ENCODE measurements around the gene CMC1.
"Not testable (repeated sequence)": the region's sequence is repeated elsewhere in the genome, so short reads cannot be mapped to it uniquely, and the experiment has no call there.

Gene CMC1

GRCh38 chr3:28247286-28247685 is 5.9 kb downstream of the CMC1 start:
- DNase-seq, result no peak

GRCh38 chr3:28250999-28251398 is 9.6 kb downstream of the CMC1 start:
- DNase-seq, result no peak

- DNase-seq, result no peak
Measured at GRCh38 chr3:28252001-28252431, 10.6 kb downstream of the CMC1 start.

- no peak for DNase-seq
Measured at GRCh38 chr3:28253040-28253715, 11.8 kb downstream of the CMC1 start.

GRCh38 chr3:28262001-28262400 is 20.6 kb downstream of the CMC1 start:
- DNase-seq, result no peak

GRCh38 chr3:28265641-28266040 is 24.2 kb downstream of the CMC1 start:
- DNase-seq, result no peak

GRCh38 chr3:28267984-28268849 is 26.8 kb downstream of the CMC1 start:
- peak; percentile 47 for DNase-seq

- no peak for DNase-seq
Measured at GRCh38 chr3:28268989-28269388, 27.6 kb downstream of the CMC1 start.

- DNase-seq, result not testable (repeated sequence)
Measured at GRCh38 chr3:28269884-28270283, 28.5 kb downstream of the CMC1 start.

- DNase-seq, result no peak
Measured at GRCh38 chr3:28273837-28274236, 32.4 kb downstream of the CMC1 start.

- no peak for DNase-seq
Measured at GRCh38 chr3:28278918-28279317, 37.5 kb downstream of the CMC1 start.

- no peak for DNase-seq
Measured at GRCh38 chr3:28279770-28280169, 38.4 kb downstream of the CMC1 start.

- no peak for DNase-seq
Measured at GRCh38 chr3:28280781-28281180, 39.4 kb downstream of the CMC1 start.

- peak; percentile 79 for DNase-seq
Measured at GRCh38 chr3:28286595-28286994, 45.2 kb downstream of the CMC1 start.

GRCh38 chr3:28287046-28287445 is 45.6 kb downstream of the CMC1 start:
- no peak for DNase-seq

GRCh38 chr3:28290863-28291300 is 49.5 kb downstream of the CMC1 start:
- DNase-seq, result no peak

- no peak for DNase-seq
Measured at GRCh38 chr3:28291577-28291976, 50.2 kb downstream of the CMC1 start.

- no peak for DNase-seq
Measured at GRCh38 chr3:28292622-28293021, 51.2 kb downstream of the CMC1 start.

- peak; percentile 44 for DNase-seq
Measured at GRCh38 chr3:28294667-28295413, 53.4 kb downstream of the CMC1 start.

GRCh38 chr3:28295898-28296490 is 54.6 kb downstream of the CMC1 start:
- DNase-seq, result peak; percentile 54

- no peak for DNase-seq
Measured at GRCh38 chr3:28299705-28300104, 58.3 kb downstream of the CMC1 start.

GRCh38 chr3:28300345-28300962 is 59.0 kb downstream of the CMC1 start:
- no peak for DNase-seq

- DNase-seq, result no peak
Measured at GRCh38 chr3:28301688-28302087, 60.3 kb downstream of the CMC1 start.
